WI38 (cell line): ENCODE results near the gene CDK5RAP2.

Source experiments
- H3K4me3 ChIP-seq: 2 replicates; pipeline ENCODE4 v1.5.1; 2011; ENCODE audit warnings: low read depth, mild to moderate bottlenecking, control low read depth, low read length
- CTCF ChIP-seq: IDR thresholded peaks from 2 replicates; pipeline ENCODE4 v1.5.1; 2012; ENCODE audit warnings: low read depth, mild to moderate bottlenecking, control low read depth, low read length

Gene CDK5RAP2

GRCh38 chr9:120486347-120486746 is 93.6 kb downstream of the CDK5RAP2 start:
- TF ChIP-seq CTCF, result no peak
- no peak overlapping the region for H3K4me3 ChIP-seq

GRCh38 chr9:120485788-120486187 is 94.2 kb downstream of the CDK5RAP2 start:
- no peak for TF ChIP-seq CTCF
- no peak overlapping the region for H3K4me3 ChIP-seq

- no peak overlapping the region for H3K4me3 ChIP-seq
- TF ChIP-seq CTCF, result no peak
These were observed 95.8 kb downstream of the CDK5RAP2 start for GRCh38 chr9:120484162-120484561.

- no peak for TF ChIP-seq CTCF
- no peak overlapping the region for H3K4me3 ChIP-seq
These were observed 97.4 kb downstream of the CDK5RAP2 start for GRCh38 chr9:120482424-120483186.

- no peak overlapping the region for H3K4me3 ChIP-seq
- no peak for TF ChIP-seq CTCF
These were observed 98.1 kb downstream of the CDK5RAP2 start for GRCh38 chr9:120481846-120482245.

- no peak for TF ChIP-seq CTCF
- no peak overlapping the region for H3K4me3 ChIP-seq
These were observed 98.7 kb downstream of the CDK5RAP2 start for GRCh38 chr9:120481248-120481647.

- no peak overlapping the region for H3K4me3 ChIP-seq
- TF ChIP-seq CTCF, result no peak
These were observed 99.3 kb downstream of the CDK5RAP2 start for GRCh38 chr9:120480707-120481106.
